ENCODE measurements around the gene FUS.

The FUS gene

DNA sequence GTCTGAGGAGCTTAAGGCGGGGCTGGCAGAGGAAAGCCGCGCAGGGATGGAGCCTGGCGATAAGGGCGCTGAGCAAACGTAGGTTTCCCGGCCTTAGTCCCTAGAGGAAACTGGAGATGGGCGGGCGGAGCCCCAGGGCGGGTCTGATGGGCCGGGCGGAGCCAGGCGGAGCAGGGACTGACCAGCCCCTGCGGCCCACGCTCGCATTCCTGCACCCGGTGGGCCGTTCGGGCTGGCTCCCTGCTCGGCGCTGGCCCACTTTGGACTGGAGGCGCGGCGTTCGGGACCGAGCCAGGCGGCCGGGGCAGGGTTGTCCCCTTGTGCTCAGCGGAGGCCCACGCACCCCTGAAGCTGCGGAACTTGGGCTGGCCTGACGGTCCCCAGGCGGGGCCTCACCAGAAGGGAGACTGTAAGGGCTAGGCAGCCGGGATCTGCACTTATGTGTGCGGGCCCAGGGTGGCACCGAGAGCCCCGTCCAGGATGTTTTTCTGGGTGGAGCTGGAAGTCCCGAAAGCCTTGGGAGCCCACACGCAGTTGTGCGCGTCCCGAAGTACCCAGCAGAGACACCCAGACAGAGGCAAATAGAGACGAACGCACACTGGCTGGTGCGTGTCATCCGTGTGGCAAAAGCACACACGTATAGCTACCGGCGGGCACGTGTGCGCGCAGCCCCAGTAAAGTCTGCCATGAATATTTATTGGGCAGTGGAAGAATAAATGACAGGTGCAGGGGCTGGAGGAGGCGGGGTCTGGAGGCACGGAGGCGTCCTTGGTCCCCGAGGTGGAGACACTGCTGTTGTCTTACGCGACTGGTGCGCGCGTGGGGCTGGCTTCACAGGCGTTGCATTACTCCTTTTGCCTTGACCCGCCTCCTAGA, 35.6 kb downstream of the FUS start:
- no peaks in the 10 kb centered on the region for H3K36me3 ChIP-seq (ENCODE audit: control insufficient read depth in 2 of 2, insufficient read depth in 1 of 2, low read length in 2 of 2)
- ChIA-PET POLR2A (interaction anchor here (0.8 to 2.8 kb wide), 4 partner anchors 15 to 240 kb away, joined by 3 to 21 read pairs (median 4); partner anchors contain the start of gene FUS), CTCF (interaction anchor here (0.6 to 0.7 kb wide), 2 partner anchors 64 to 262 kb away, joined by 3 read pairs; no protein-coding TSS in a partner anchor)
- no peaks in the 10 kb centered on the region for H3K4me1 ChIP-seq (ENCODE audit: control insufficient read depth, insufficient read depth, low read length)
- no peak overlapping the region; the same call in 1 of the 2 replicates for H3K27ac ChIP-seq (ENCODE audit: extremely low read depth, low read depth, low read length)
- H3K9me3 ChIP-seq (ENCODE audit: control insufficient read depth, insufficient read depth, low read depth, low read length) = no peaks in the 10 kb centered on the region
- H3K4me3 ChIP-seq (ENCODE audit: low read depth, low read length) = peak overlapping the region; percentile 45
- TF ChIP-seq ZIC2 (tag by site-specific recombination; IDR thresholded peaks at IDR 0.05) (no peak), ZNF175 (tag by site-specific recombination; IDR thresholded peaks at IDR 0.05) (no peak), ZBTB8A (tag by site-specific recombination; IDR thresholded peaks at IDR 0.05) (peak; percentile 59; the same call in 1 of the 2 replicates), MEIS1 (CRISPR knock-in tag; IDR thresholded peaks at IDR 0.05; ENCODE audit: borderline replicate concordance) (no peak), SP7 (tag by site-specific recombination; IDR thresholded peaks at IDR 0.05) (peak; percentile 58), HOXC10 (CRISPR knock-in tag; IDR thresholded peaks at IDR 0.05) (no peak), KLF16 (tag by site-specific recombination; IDR thresholded peaks at IDR 0.05) (no peak), REPIN1 (tag by site-specific recombination; IDR thresholded peaks at IDR 0.05; ENCODE audit: low read depth) (no peak), ZNF560 (tag by site-specific recombination; IDR thresholded peaks at IDR 0.05; ENCODE audit: borderline replicate concordance) (no peak), ZNF394 (tag by site-specific recombination; IDR thresholded peaks at IDR 0.05; ENCODE audit: borderline replicate concordance) (no peak), ZNF121 (tag by site-specific recombination; IDR thresholded peaks at IDR 0.05) (no peak), ZFHX2 (tag by site-specific recombination; conservative IDR thresholded peaks at IDR 0.05) (peak; percentile 87), ZBTB21 (tag by site-specific recombination; IDR thresholded peaks at IDR 0.05) (no peak), ZSCAN30 (tag by site-specific recombination; IDR thresholded peaks at IDR 0.05) (peak; percentile 9; the same call in 1 of the 2 replicates), ZNF501 (tag by site-specific recombination; IDR thresholded peaks at IDR 0.05) (peak; percentile 57; the same call in 1 of the 2 replicates), ZNF600 (tag by site-specific recombination; IDR thresholded peaks at IDR 0.05) (peak; percentile 96), ZNF132 (tag by site-specific recombination; IDR thresholded peaks at IDR 0.05; ENCODE audit: borderline replicate concordance) (no peak), ZBTB7A (tag by site-specific recombination; IDR thresholded peaks at IDR 0.05; ENCODE audit: low read depth) (peak; percentile 30; the same call in 1 of the 2 replicates), ZBTB1 (tag by site-specific recombination; IDR thresholded peaks at IDR 0.05) (0 out of 2 replicates have a peak, but pooled peaks have one; percentile 6), ZNF776 (tag by site-specific recombination; IDR thresholded peaks at IDR 0.05; ENCODE audit: borderline replicate concordance) (no peak), ZNF76 (tag by site-specific recombination; IDR thresholded peaks at IDR 0.05; ENCODE audit: borderline replicate concordance, low read depth) (peak; percentile 49; the same call in 1 of the 2 replicates), OVOL3 (tag by site-specific recombination; IDR thresholded peaks at IDR 0.05) (no peak), ZNF529 (tag by site-specific recombination; IDR thresholded peaks at IDR 0.05; ENCODE audit: insufficient replicate concordance) (no peak), ZNF24 (tag by site-specific recombination; IDR thresholded peaks at IDR 0.05) (no peak), ZNF596 (tag by site-specific recombination; IDR thresholded peaks at IDR 0.05) (no peak), ZNF169 (tag by site-specific recombination; IDR thresholded peaks at IDR 0.05) (no peak), ZBTB48 (tag by site-specific recombination; IDR thresholded peaks at IDR 0.05) (peak; percentile 88; the same call in 1 of the 2 replicates), ZNF837 (tag by site-specific recombination; IDR thresholded peaks at IDR 0.05) (no peak), ZNF830 (tag by site-specific recombination; IDR thresholded peaks at IDR 0.05; ENCODE audit: low read depth) (no peak)
- TF ChIP-seq, protein P1, sequence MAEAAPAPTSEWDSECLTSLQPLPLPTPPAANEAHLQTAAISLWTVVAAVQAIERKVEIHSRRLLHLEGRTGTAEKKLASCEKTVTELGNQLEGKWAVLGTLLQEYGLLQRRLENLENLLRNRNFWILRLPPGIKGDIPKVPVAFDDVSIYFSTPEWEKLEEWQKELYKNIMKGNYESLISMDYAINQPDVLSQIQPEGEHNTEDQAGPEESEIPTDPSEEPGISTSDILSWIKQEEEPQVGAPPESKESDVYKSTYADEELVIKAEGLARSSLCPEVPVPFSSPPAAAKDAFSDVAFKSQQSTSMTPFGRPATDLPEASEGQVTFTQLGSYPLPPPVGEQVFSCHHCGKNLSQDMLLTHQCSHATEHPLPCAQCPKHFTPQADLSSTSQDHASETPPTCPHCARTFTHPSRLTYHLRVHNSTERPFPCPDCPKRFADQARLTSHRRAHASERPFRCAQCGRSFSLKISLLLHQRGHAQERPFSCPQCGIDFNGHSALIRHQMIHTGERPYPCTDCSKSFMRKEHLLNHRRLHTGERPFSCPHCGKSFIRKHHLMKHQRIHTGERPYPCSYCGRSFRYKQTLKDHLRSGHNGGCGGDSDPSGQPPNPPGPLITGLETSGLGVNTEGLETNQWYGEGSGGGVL (tag by site-specific recombination; IDR thresholded peaks at IDR 0.05) = no peak
- TF ChIP-seq, protein P2, sequence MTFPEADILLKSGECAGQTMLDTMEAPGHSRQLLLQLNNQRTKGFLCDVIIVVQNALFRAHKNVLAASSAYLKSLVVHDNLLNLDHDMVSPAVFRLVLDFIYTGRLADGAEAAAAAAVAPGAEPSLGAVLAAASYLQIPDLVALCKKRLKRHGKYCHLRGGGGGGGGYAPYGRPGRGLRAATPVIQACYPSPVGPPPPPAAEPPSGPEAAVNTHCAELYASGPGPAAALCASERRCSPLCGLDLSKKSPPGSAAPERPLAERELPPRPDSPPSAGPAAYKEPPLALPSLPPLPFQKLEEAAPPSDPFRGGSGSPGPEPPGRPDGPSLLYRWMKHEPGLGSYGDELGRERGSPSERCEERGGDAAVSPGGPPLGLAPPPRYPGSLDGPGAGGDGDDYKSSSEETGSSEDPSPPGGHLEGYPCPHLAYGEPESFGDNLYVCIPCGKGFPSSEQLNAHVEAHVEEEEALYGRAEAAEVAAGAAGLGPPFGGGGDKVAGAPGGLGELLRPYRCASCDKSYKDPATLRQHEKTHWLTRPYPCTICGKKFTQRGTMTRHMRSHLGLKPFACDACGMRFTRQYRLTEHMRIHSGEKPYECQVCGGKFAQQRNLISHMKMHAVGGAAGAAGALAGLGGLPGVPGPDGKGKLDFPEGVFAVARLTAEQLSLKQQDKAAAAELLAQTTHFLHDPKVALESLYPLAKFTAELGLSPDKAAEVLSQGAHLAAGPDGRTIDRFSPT (tag by site-specific recombination; IDR thresholded peaks at IDR 0.05) = no peak
- TF ChIP-seq, protein P3, sequence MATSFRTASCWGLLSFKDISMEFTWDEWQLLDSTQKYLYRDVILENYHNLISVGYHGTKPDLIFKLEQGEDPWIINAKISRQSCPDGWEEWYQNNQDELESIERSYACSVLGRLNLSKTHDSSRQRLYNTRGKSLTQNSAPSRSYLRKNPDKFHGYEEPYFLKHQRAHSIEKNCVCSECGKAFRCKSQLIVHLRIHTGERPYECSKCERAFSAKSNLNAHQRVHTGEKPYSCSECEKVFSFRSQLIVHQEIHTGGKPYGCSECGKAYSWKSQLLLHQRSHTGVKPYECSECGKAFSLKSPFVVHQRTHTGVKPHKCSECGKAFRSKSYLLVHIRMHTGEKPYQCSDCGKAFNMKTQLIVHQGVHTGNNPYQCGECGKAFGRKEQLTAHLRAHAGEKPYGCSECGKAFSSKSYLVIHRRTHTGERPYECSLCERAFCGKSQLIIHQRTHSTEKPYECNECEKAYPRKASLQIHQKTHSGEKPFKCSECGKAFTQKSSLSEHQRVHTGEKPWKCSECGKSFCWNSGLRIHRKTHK (tag by site-specific recombination; IDR thresholded peaks at IDR 0.05) = no peak

Measured in HEK293 (cell line).